ENCODE results near the gene ZNF765.
"Not testable (repeated sequence)": the region's sequence is repeated elsewhere in the genome, so short reads cannot be mapped to it uniquely, and the experiment has no call there.

The ZNF765 gene

DNA sequence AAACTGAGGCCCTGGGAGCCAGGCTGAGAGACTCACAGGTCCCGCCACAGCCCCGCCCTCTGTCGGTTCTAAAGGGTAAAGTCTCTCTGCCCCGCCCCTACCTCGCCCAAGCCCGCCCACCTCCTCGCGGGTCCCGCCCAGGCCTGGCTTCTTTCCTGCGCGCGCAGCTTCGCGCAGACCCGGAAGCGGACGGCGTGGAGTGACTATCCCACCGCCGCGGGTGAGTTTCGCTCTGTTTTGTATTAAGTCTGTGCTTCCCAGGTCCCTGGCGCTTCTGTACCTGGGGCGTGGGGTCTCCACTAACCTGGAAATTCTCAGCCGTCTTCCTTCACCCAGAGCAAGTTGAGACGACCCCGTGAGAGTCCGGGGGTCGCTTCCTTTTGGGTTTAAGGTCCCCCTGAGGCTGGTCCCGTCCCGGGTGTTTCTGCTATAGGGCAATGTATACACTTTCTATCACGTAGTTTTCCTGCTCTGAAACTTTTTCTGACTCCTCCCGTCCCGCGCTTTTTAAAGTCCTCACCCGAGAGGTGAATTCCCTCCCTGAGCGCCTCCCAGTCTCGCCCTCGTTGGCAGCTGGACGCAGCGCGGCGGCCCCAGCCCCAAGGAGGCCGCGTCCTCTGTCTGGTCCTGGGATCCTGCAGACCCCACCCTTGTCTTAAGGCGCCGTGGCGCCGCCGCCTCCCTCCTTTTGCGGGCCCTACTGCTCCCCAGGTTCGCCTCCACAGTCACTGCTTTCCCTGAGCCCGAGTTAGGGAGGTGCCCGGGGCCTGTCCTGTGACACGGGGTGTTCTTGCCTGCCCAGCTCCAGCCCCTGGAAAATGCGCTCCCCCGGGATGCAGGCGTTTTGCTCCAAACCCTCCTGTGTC, at the start of gene ZNF765:
Gene ZNF765, plus strand, starts transcription at position 176 of the 866 bp plus-strand sequence. CDS start 2,867 bp downstream, outside the sequence.
- peak; percentile 99 for DNase-seq

DNA sequence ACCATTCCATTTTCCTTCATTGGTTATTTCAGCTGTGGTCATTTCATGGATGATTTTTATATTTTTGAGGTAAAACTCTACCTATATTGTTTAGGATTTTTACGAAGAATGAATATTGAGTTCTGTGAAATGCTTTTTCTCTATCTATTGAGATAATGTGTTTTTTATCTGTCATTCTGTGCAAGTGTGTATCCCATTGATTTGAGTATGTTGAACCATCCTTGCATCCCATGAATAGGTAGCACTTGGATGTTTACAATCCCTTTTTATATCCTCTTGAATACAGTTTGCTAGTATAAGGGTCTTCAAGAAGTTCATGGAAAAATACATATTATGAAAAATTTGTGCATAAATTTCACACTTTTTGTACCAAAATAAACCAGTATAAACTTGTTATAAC, 39.2 kb upstream of the ZNF765 start:
- no peak for DNase-seq

DNA sequence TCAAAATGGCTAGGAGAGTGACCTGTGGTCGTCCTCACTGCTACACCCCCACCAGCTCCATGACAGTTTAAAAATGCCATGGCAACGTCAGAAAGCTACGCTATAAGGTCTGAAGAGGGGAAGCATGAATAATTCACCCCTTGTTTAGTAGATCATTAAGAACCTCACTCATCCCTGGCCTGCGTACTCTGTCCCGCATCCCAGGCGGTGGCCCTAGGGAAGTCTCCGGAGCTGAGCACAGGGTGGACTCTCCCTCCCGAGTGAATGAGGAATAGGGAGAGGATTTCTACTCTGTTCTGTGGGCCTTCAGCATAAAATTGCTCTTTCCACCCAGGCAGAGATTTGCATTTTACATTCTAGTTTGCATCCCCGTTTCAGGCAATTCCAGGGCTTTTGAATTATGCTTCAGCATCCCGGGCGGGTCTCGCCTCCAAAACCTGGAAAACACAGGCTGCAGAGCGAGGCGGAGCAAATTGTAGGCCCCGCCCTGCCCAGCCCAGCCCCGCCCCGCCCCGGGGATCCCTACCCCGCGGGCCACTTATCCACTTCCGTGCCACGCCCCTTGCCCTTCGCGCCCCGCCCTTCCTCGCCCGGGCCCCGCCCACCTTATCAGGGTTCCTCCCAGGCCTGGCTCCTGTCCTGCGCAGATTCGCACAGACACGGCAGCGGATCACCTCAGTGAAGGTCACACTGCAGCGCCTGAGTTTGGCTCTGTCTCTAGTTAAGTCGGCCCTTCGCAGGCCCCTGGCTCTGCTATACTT, 36.9 kb upstream of the ZNF765 start:
- DNase-seq, result no peak

DNA sequence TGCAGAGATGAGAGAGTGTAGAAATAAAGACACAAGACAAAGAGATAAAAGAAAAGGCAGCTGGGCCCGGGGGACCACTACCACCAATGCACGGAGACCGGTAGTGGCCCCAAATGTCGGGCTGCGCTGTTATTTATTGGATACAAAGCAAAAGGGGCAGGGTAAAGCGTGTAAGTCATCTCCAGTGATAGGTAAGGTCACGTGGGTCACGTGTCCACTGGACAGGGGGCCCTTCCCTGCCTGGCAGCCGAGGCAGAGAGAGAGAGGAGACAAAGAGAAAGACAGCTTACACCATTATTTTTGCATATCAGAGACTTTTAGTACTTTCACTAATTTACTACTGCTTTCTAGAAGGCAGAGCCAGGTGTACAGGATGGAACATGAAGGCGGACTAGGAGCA, 34.9 kb upstream of the ZNF765 start:
- not testable (repeated sequence) for DNase-seq

DNA sequence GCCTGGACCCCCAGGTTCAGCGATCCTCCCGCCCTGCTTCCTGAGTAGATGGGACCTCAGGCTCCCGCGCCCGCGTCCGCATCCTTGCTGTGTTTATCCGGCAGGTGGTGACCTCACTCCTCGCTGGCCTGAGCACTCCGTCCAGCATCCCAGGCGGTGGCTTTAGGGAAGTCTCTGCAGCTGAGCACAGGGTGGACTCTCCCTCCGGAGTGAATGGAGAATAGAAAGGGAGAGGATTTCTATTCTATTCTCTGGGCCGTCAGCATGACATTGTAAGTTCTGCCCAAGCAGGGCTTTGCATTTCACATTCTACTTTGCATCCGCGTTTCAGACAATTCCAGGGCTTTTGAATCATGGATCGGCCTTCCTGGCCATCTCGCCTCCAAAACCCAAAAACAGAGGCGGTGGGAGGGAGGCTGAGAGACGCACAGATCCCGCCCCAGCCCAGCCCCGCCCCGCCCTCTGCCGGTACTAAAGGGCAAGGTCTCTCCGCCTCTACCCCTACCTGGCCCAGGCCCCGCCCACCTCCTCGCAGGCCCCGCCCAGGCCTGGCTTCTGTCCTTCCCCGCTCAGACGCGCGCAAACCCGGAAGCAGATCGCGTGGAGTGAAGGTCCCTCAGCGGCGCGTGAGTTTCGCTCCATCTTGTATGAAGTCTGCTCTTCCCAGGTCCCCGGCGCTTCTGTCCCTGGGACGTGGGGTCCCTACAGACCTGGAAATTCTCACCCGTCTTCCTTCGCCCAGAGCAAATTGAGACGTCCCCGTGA, 29.6 kb upstream of the ZNF765 start, which contains the start of gene ZNF525:
Gene ZNF525, plus strand, starts transcription at position 572 of the 765 bp plus-strand sequence. CDS start 6,577 bp downstream, outside the sequence.
- DNase-seq, result peak; percentile 96

DNA sequence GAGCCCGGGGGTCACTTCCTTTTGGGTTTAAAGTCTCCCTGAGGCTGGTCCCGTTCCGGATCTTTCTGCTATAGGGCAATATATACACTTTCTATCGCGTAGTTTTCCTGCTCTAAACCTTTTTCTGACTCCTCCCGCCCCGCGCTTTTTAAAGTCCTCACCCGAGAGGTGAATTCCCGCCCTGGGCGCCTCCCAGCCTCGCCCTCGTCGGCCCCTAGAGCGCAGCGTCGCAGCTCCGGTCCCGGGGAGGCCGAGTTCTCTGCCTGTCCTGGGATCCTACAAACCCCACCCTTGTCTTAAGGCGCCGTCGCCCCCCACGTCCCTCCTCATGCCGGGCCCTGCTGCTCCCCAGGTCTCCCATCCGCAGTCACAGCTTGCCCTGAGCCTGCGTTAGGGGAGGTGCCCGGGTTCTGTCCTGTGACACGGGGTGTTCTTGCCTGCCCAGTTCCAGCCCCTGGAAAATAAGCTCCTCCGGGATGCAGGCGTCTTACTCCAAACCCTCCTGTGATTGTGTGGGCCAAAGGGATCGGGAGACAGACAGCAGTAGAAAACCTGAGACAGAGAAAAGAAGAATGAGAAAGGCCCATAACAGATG, 29.0 kb upstream of the ZNF765 start:
- peak; percentile 58 to 68 for DNase-seq

DNA sequence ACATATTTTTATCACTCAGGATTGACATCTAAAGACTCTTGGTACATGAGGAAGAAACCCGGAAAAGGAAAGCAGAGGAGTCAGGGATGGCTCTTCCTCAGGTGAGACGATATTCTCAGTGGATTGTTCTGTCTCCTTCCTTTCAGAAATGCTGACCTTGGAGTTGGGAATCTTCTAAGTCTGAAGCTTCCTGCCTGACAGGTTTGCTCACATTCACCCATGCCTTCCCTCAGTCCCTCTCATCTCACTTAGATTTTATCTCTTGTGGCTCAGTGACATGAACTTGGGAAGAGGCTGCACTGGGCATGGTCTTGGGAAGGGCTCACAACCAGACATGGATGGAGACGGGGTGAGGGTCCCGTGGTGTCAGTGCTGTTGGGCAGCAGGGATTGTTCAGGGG, 22.8 kb upstream of the ZNF765 start:
- no peak for DNase-seq

DNA sequence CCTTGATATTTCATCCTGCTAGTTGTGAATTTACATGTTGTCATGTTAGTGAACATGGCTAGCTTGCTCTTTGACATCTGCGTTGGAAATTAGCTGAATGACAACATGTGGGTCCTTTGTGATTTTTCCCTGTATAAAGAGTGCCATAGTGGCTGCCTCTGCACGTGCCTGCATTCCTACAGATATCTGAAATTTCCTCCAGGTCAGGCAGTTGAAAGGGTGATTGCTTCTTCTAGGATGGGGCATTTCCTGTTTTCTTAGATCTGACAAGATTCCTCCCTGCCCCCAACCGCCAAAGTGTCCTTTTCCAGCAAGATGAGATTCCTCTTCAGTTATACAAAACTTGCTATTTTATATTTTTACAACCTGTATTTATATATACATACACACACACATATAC, 20.7 kb upstream of the ZNF765 start:
- no peak for DNase-seq

DNA sequence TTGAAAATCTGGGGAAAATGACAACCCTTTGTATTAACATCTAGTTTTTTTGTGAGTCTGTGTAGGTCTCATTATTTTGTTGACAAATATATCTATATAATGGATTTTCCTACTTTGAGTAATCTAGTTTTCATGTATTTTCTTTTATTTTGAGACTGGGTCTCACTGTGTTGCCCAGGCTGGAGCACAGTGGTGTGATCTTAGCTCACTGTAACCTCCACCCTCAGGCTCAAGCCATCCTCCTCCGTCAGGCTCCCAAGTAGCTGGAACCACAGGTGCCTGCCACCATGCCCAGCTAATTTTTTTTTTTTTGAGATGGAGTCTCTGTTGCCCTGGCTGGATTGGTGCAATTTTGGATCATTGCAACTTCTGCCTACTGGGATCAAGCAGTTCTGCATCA, 20.2 kb upstream of the ZNF765 start:
- DNase-seq, result no peak

DNA sequence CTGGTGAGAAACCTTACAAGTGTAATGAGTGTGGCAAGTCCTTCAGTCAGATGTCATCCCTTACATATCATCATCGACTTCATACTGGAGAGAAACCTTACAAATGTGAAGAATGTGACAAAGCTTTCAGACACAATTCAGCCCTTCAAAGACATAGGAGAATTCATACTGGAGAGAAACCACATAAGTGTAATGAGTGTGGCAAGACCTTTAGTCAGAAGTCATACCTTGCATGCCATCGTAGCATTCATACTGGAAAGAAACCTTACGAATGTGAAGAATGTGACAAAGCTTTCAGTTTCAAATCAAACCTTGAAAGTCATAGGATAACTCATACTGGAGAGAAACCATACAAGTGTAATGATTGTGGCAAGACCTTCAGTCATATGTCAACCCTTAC, 13.6 kb upstream of the ZNF765 start:
- no peak for DNase-seq

DNA sequence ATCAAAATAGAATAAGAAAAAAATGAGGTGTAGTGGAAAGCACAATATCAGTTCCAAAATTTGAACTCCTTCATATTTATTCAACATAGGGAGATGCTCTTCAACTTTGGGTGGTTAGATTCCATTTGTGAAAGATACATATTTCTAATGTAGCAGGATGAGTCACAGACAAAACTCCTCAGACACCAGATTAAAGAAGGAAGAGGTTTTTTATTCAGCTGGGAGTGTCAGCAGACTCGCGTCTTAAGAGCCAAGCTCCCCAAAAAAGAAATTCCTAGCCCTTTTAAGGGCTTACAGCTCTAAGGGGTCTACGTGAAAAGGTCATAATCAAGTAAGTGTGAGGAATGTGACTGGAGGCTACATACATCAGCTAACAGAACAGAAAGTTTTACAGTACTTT, 6.8 kb upstream of the ZNF765 start:
- no peak for DNase-seq

DNA sequence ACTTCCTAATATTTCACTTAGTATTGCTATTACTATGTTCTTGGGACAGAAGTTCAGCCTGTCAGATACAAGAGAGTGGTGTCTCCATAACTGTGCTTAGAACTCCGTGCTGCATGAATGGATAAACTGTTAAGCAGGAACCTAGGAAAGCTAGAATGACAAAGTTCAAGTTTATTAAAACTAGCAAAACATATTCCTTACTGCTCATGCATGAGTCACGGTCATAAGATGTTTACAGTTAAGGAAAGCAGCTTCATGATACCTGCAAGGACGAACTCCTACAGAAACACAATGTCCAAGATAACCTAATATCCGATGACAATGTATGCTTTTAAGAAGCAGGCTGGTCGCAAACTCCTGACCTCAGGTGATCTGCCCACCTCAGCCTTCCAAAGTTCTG, 6.0 kb upstream of the ZNF765 start:
- no peak for DNase-seq

DNA sequence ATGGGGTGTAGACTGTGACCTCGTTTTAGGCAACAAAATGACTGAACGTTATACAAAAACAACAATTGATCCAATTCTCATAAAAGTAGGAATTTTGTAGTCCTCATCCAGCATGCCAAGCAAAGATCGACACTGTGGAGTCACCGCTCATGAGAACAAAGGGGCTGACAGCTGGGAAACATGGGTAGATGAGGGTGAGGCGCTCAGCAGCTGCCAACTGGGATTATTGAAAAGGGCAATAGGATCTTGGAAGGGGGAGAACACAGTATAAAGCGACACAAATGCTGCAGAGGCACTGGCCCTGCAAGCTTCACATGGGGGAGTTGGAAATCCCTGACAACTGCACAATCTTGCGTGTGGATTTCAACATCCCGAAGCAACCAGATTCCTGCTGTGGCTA, 5.4 kb upstream of the ZNF765 start:
- DNase-seq, result no peak

DNA sequence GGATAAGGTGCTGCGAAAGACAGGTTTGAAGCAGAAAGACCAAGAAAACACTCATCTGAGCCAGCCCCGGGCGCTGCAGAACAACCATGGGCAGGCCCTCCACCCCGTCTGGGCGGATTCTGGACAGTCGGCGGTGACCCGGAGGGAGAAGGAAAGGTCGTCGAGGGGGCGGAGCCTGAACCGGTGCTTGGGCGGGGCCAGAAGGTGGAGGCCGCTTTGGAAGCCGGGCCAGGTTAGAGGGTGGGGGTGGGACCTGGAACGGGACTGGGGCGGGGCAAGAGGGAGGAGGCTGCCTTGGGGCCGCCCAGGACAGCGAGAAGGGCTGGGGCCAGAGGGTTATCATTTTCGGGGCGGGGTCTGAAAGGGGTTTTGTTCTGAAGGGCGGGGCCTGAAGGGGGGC, 5.0 kb upstream of the ZNF765 start:
- no peak for DNase-seq

DNA sequence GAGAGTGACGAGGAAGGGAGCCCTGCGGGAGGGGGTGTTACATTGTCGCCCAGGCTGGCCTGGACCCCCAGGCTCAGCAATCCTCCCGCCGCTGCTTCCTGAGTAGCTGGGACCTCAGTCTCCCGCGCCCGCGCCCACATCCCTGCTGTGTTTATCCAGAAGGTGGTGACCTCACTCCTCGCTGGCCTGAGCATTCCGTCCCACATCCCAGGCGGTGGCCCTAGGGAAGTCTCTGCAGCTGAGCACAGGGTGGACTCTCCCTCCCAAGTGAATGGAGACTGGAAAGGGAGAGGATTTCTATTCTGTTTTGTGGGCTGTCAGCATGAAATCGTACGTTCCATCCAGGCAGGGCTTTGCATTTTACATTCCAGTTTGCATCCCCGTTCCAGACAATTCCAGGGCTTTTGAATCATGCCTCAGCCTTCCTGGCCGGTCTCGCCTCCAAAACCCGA, 401 bp upstream of the ZNF765 start:
- no peak for DNase-seq

DNA sequence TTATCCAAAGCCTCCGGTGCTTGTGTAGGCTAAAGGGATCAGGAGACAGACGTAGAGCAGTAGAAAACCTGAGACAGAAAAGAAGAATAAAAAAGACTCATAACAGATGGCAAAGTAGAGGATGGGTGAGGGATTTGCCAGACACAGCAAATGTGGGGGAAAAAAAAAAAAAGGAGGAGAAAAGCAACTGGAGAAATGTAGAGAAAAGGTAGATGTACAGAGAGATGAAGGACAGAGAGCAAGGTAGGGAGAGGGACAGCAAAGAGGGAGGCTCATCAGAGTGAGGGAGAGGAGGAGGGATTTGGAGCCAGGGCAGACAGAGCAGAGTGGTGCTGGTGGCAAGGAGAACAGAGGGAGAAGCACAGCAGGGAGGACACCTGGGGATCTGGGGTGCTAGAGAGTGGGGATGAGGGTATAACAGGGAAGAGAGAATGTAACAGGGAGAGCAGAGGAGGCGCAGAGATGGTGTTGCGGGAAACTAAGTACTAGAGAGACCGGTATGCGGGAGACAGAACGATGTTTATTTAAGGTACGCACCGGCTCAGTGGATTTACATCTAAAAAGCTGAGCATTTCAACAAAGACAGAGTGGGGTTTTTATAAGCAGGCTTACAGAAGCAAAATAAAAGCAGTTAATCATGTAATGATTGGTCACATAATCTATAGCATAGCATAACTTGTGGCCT, 1.0 kb downstream of the ZNF765 start:
- DNase-seq, result not testable (repeated sequence)

DNA sequence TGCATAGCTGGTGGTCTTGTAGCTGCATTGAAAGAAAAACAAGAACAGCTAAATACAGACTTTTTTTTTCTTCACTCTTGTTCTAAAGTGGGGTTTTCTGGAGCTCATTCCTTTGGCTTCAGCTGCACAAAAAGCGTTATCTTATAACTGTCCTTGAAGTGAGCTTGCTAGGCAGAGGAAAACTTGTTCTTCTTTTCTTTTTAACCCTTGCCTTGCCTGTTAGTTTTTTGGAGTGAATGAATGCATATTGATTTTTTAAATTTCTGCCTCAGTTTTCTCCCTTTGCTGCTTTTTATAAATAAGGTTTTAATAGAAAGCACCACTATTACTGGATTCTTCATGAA, 1.5 kb downstream of the ZNF765 start:
- DNase-seq, result no peak

DNA sequence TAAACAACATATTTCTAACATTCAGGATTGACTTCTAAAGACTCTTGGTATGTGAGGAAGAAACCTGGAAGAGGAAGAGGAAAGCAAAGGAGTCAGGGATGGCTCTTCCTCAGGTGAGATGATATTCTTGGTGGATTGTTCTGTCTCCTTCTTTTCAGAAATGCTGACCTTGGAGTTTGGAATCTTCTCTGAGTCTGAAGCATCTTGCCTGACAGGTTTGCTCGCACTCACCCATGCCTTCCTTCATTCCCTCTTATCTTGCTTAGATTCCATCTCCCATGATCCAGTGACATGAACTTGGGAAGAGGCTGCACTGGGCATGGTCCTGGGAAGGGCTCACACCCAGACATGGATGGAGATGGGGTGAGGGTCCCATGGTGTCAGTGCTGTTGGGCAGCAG, 3.0 kb downstream of the ZNF765 start:
- DNase-seq, result not testable (repeated sequence)

DNA sequence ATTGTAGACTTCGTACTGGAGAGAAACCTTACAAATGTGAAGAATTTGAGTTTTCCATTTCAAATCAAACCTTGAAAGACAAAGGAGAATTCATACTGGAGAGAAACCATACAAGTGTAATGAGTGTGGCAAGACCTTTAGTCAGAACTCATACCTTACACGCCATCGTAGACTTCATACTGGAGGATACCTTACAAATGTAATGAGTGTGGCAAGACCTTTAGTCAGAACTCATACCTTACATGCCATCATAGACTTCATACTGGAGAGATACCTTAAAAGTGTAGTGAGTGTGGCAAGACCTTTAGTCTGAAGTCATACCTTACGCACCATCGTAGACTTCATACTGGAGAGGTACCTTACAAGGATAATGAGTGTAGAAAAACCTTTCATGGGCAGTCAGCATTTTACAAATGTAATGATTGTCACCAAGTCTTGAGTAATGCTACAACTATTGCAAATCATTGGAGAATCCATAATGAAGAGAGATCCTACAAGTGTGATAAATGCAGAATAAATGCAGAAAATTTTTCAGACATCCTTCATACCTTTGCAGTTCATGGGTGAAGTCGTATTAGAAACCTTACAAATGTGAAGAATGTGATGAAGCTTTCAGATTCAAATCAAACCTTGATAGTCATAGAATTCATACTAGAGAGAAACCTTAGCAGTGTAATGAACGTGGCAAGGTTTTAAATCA, 14.7 kb downstream of the ZNF765 start:
- DNase-seq, result no peak

DNA sequence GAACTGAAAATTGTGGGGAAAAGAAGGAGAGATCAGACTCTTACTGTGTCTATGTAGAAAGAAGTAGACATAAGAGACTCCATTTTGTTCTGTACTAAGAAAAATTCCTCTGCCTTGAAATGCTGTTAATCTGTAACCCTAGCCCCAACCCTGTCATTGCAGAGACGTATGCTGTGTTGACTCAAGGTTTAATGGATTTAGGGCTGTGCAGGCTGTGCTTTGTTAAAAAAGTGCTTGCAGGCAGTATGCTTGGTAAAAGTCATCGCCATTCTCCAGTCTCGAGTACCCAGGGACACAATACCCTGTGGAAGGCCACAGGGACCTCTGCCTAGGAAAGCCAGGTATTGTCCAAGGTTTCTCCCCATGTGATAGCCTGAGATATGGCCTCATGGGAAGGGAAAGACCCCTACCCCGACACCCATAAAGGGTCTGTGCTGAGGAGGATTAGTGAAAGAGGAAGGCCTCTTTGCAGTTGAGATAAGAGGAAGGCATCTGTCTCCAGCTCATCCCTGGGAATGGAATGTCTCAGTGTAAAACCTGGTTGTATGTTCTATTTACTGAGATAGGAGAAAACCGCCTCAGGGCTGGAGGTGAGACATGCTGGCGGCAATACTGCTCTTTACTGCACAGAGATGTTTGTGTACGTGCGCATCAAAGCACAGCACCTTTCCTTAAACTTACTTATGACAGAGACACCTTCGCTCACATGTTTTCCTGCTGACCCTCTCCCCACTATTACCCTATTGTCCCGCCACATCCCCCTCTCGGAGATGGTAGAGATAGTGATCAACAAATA, 25.8 kb downstream of the ZNF765 start:
- not testable (repeated sequence) for DNase-seq

DNA sequence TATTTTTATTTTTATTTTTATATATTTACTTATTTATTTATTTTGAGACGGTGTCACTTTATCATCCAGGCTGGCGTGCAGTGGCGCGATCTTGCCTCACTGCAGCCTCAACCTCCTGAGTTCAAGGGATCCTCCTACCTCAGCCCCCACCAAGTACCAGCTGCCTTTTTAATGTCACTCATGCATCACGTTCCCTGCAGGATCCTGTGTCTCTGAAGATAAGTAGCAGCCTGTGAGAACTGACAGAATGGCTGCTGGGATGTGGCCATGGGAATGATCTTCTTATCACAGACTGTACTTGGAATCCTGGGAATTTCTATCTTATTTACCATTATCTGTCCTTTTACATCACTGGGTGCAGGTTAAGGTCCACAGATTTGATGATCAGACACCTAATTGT, 27.6 kb downstream of the ZNF765 start:
- no peak for DNase-seq
